ENCODE measurements around the gene TMCC3. TPM values are rescaled to one million over a fixed set of nuclear protein-coding genes. Genes with fewer than 3 reads are reported as not detected.

The TMCC3 gene
- total RNA-seq, 3 donors from 2014 or later (not counting 1 experiment from before 2014, with no cell fraction given): 20.1 to 29.3 (median 21.6) TPM

GRCh38 chr12:94676031-94676641, 25.8 kb upstream of the TMCC3 start:
- Histone ChIP-seq H3K4me1 (ENCODE audit: control insufficient read depth, insufficient read depth, low read length) (peaks cover 44% of the 10 kb centered on the region), H3K27me3 (ENCODE audit: control insufficient read depth, insufficient read depth, low read length) (no peaks in the 10 kb centered on the region), H3K9me3 (ENCODE audit: control insufficient read depth, insufficient read depth, low read length) (no peaks in the 10 kb centered on the region), H3K27ac (ENCODE audit: low read length) (peak overlapping the region; percentile 87), H3K36me3 (ENCODE audit: control insufficient read depth, insufficient read depth, low read length) (no peaks in the 10 kb centered on the region), H3K4me3 (ENCODE audit: low read length) (no peak overlapping the region)
- H3K36me3 Mint-ChIP-seq: no peaks in the 10 kb centered on the region
- H3K27me3 Mint-ChIP-seq (ENCODE audit: low read depth in 2 of 2): no peaks in the 10 kb centered on the region
- H3K4me3 Mint-ChIP-seq: peak overlapping the region; percentile 87
- peaks cover 56 to 58% of the 10 kb centered on the region in 2 donors for H3K4me1 Mint-ChIP-seq
- peak; percentile 39 to 81 for DNase-seq
- TF ChIP-seq, protein P1, sequence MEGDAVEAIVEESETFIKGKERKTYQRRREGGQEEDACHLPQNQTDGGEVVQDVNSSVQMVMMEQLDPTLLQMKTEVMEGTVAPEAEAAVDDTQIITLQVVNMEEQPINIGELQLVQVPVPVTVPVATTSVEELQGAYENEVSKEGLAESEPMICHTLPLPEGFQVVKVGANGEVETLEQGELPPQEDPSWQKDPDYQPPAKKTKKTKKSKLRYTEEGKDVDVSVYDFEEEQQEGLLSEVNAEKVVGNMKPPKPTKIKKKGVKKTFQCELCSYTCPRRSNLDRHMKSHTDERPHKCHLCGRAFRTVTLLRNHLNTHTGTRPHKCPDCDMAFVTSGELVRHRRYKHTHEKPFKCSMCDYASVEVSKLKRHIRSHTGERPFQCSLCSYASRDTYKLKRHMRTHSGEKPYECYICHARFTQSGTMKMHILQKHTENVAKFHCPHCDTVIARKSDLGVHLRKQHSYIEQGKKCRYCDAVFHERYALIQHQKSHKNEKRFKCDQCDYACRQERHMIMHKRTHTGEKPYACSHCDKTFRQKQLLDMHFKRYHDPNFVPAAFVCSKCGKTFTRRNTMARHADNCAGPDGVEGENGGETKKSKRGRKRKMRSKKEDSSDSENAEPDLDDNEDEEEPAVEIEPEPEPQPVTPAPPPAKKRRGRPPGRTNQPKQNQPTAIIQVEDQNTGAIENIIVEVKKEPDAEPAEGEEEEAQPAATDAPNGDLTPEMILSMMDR (IDR thresholded peaks at IDR 0.05): no peak
- intact Hi-C loops (cut with micrococcal nuclease): loop anchor here (1.0 to 5.0 kb wide), 6 partner anchors 28 to 414 kb away; partner anchors contain the start of gene NDUFA12
- peak; percentile 84 to 96 (median 93) for ATAC-seq
- 3% methylated on average over 7 of the region's 9 CpGs for WGBS (ENCODE audit: insufficient coverage)
- peaks cover 0 to 3% of the 10 kb centered on the region in 2 donors for H3K9me3 Mint-ChIP-seq
- H3K27ac Mint-ChIP-seq: peak overlapping the region; percentile 95

DNA sequence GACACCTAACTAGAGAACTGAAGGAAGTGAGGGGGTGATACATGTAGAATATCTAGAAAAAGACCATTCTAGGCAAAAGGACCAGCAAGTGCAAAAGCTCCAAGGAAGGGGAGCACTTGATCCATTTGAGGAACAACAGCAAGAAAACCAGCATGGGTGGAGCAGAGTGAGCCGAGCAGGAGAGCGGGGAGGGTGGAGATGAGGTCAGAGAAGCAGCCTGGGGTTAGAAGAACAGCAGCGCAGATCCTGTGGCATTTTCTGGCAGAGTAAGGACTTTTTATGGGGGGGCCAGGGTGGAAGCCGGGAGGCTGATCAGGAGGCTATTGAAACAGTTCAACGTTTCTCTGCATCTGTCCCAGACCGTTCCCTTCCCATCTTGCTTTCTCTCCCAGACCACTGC, 24.5 kb upstream of the TMCC3 start:
- H3K27ac ChIP-seq (ENCODE audit: low read length): no peak overlapping the region
- ATAC-seq (no peak), DNase-seq (peak in 1 of 2 donors; percentile 9)
- Mint-ChIP-seq H3K9me3 (peaks cover 0 to 3% of the 10 kb centered on the region in 2 donors), H3K4me3 (peak overlapping the region; percentile 56), H3K36me3 (no peaks in the 10 kb centered on the region), H3K27me3 (ENCODE audit: low read depth in 2 of 2) (no peaks in the 10 kb centered on the region), H3K27ac (peak overlapping the region; percentile 77 to 95), H3K4me1 (peaks cover 52 to 53% of the 10 kb centered on the region in 2 donors)
- peaks cover 44% of the 10 kb centered on the region for H3K4me1 ChIP-seq (ENCODE audit: control insufficient read depth, insufficient read depth, low read length)
- H3K27me3 ChIP-seq (ENCODE audit: control insufficient read depth, insufficient read depth, low read length): no peaks in the 10 kb centered on the region
- H3K36me3 ChIP-seq (ENCODE audit: control insufficient read depth, insufficient read depth, low read length): no peaks in the 10 kb centered on the region
- no peaks in the 10 kb centered on the region for H3K9me3 ChIP-seq (ENCODE audit: control insufficient read depth, insufficient read depth, low read length)
- WGBS (ENCODE audit: insufficient coverage): 43% methylated on average over 6 of the region's 6 CpGs
- TF ChIP-seq, protein P1 (IDR thresholded peaks at IDR 0.05): no peak
- intact Hi-C loops (cut with micrococcal nuclease): loop anchor here (5.0 kb wide), 2 partner anchors 213 to 413 kb away; no protein-coding TSS in a partner anchor
- H3K4me3 ChIP-seq (ENCODE audit: low read length): no peak overlapping the region

DNA sequence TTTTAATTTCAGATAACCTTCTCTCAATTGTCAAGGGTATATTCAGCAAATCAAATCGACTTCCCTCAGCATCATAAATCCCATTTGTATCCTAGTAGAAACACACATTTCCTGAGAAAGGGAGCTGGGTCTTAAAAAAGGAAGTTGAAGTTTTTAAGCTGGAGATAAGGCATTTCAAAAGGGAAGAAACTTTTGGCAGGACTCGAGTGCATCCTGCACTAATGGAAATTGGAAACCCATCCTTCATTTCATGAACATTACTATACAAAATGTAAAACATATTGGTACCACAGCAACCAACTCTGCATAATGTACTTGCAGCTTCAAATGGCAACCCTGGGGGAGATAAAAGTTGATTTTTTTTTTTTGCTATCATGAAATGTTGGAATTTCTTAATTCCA, 23.7 kb upstream of the TMCC3 start:
- Histone ChIP-seq H3K4me1 (ENCODE audit: control insufficient read depth, insufficient read depth, low read length) (peaks cover 44% of the 10 kb centered on the region), H3K27ac (ENCODE audit: low read length) (no peak overlapping the region), H3K36me3 (ENCODE audit: control insufficient read depth, insufficient read depth, low read length) (no peaks in the 10 kb centered on the region), H3K27me3 (ENCODE audit: control insufficient read depth, insufficient read depth, low read length) (no peaks in the 10 kb centered on the region), H3K4me3 (ENCODE audit: low read length) (no peak overlapping the region), H3K9me3 (ENCODE audit: control insufficient read depth, insufficient read depth, low read length) (no peaks in the 10 kb centered on the region)
- Mint-ChIP-seq H3K27me3 (ENCODE audit: low read depth in 2 of 2) (no peaks in the 10 kb centered on the region), H3K9me3 (peaks cover 0 to 3% of the 10 kb centered on the region in 2 donors), H3K4me1 (peaks cover 50% of the 10 kb centered on the region in 2 donors), H3K4me3 (no peak overlapping the region), H3K27ac (peak overlapping the region in 1 of 2 donors; percentile 95), H3K36me3 (no peaks in the 10 kb centered on the region)
- DNase-seq: no peak
- TF ChIP-seq, protein P1 (IDR thresholded peaks at IDR 0.05): no peak
- WGBS (ENCODE audit: insufficient coverage): 50% methylated on average over 1 of the region's 2 CpGs
- ATAC-seq: no peak
- intact Hi-C loops (cut with micrococcal nuclease): no loop called here
